Esophagus squamous epithelium (tissue), 5 donors: Measurements from ENCODE around the gene NCKAP1. TPM values are rescaled to one million over a fixed set of nuclear protein-coding genes. Genes with fewer than 3 reads are reported as not detected.

Source experiments
- DNase-seq: peaks from one replicate; lab custom pipeline; 2025; lab: John Stamatoyannopoulos, UW
- H3K27ac ChIP-seq, 4 donors: fragments of 200-600 bp; sonication (generic); one replicate each; pipeline ENCODE4 v1.5.1; 2016 to 2019; ENCODE audit warnings: mild to moderate bottlenecking in 1 of 4
- H3K27me3 ChIP-seq, 4 donors: fragments of 200-600 bp; sonication (generic); 1 replicate in 3 of 4; 2 replicates in 1 of 4; pipeline versions ENCODE4 v1.5.1 to v1.6.0; 2017 to 2021; ENCODE audit warnings: antibody characterized with exemption in 1 of 4
- H3K36me3 ChIP-seq, 3 donors: fragments of 200-600 bp; sonication (generic); one replicate each; pipeline ENCODE4 v1.5.1; 2016 to 2019
- H3K4me1 ChIP-seq, 3 donors: fragments of 200-600 bp; sonication (generic); one replicate each; pipeline ENCODE4 v1.5.1; 2017 to 2019
- H3K4me3 ChIP-seq, 4 donors: fragments of 200-600 bp; sonication (generic); 1 replicate in 3 of 4; 2 replicates in 1 of 4; pipeline ENCODE4 v1.5.1; 2016 to 2019; ENCODE audit warnings: mild to moderate bottlenecking in 2 of 4, moderate library complexity in 1 of 4
- H3K9me3 ChIP-seq, 3 donors: fragments of 200-600 bp; sonication (generic); one replicate each; pipeline ENCODE4 v1.5.1; 2016 to 2019
- POLR2A ChIP-seq, 4 donors: fragments of 450-650 bp; IDR thresholded peaks; one replicate each; pipeline ENCODE4 v1.6.1; 2017; ENCODE audit warnings: antibody characterized with exemption in 4 of 4, mild to moderate bottlenecking in 4 of 4, moderate library complexity in 3 of 4
- WGBS, 2 donors: methylation state at CpG; one replicate each; pipeline ENCODE4 v1.1.5; 2018; 5-methylcytosine and 5-hydroxymethylcytosine counted together
- intact Hi-C: fragments of 100-400 bp; cut with DNase I; formaldehyde crosslinking; loops from one replicate; pipeline ENCODE4 v1.15.0; 2022
- total RNA-seq, 4 donors: library from RNA; depleted of rRNA; stranded (reverse); fragments of >200 nt; gene quantifications; one replicate each; pipeline ENCODE4 v1.1.0, GENCODE V29; 2016
- TF ChIP-seq, protein P1 (sequence below), 6 experiments: fragments of 450-650 bp in 4 of 6; fragments of 200-600 bp in 2 of 6; sonication (generic) in 2 of 6; IDR thresholded peaks; one replicate each; pipeline ENCODE4 v1.5.1; 2016 to 2019; ENCODE audit warnings: antibody characterized with exemption in 6 of 6, mild to moderate bottlenecking in 4 of 6, moderate library complexity in 4 of 6
- donor health status: DM: yes; HTN: yes; CAD: no.

The NCKAP1 gene
- total RNA-seq, 4 donors from 2014 or later = 85.9 to 163 (median 117) TPM

DNA sequence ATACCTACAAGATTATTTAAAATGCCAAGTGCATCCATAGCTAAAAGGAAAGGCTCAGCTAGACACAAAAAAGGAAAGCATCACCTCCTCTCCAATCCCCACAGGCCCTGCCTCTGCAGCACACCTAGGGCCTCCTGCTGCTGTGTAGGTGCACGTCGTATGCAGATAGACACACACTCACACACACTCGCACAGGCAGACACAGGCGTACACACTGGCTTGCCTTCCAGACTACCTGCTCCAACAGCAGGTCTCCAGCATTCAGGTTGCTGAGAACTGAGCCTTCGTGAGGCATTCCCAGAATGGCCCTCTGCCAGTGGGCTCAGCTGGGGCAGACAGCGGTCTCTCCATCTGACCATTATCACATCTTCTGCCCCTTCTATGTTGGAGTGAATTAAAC, 136.5 kb downstream of the NCKAP1 start:
- H3K4me1 ChIP-seq = no peaks in the 10 kb centered on the region
- intact Hi-C loops = no loop called here
- H3K9me3 ChIP-seq = no peaks in the 10 kb centered on the region
- DNase-seq = no peak
- WGBS, 2 donors = 88 to 91% methylated on average over 6 of the region's 6 CpGs
- TF ChIP-seq POLR2A (IDR thresholded peaks at IDR 0.05) = no peak
- TF ChIP-seq, protein P1, sequence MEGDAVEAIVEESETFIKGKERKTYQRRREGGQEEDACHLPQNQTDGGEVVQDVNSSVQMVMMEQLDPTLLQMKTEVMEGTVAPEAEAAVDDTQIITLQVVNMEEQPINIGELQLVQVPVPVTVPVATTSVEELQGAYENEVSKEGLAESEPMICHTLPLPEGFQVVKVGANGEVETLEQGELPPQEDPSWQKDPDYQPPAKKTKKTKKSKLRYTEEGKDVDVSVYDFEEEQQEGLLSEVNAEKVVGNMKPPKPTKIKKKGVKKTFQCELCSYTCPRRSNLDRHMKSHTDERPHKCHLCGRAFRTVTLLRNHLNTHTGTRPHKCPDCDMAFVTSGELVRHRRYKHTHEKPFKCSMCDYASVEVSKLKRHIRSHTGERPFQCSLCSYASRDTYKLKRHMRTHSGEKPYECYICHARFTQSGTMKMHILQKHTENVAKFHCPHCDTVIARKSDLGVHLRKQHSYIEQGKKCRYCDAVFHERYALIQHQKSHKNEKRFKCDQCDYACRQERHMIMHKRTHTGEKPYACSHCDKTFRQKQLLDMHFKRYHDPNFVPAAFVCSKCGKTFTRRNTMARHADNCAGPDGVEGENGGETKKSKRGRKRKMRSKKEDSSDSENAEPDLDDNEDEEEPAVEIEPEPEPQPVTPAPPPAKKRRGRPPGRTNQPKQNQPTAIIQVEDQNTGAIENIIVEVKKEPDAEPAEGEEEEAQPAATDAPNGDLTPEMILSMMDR (IDR thresholded peaks at IDR 0.05) = no peak
- no peaks in the 10 kb centered on the region for H3K27me3 ChIP-seq
- peaks cover 0 to 8% (median 0%) of the 10 kb centered on the region in 3 donors for H3K36me3 ChIP-seq
- no peak overlapping the region for H3K27ac ChIP-seq
- H3K4me3 ChIP-seq = no peak overlapping the region

DNA sequence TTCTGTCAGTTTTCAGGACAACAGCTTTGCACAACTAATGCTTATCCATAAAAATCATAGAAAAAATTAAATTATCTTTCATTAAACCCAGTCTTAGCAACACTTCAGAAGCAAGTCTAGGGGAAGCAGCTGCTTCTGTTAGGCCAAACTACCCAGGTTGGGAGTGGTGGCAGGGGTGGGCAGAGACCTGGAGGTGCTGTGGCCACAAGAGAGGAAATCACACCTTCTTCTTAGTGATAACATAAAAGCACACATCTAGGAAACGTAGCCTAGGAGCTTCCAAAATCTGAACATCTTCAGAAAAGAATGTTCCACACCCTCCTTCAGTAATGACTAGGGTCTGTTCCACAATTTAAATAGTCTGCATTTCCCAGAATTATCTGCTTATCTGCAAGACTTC, 139.5 kb downstream of the NCKAP1 start:
- no peak for DNase-seq
- no peak overlapping the region for H3K4me3 ChIP-seq
- H3K27me3 ChIP-seq = no peaks in the 10 kb centered on the region
- no peaks in the 10 kb centered on the region for H3K9me3 ChIP-seq
- H3K36me3 ChIP-seq = peaks cover 0 to 8% (median 0%) of the 10 kb centered on the region in 3 donors
- intact Hi-C loops = no loop called here
- H3K27ac ChIP-seq = no peak overlapping the region
- WGBS, 2 donors = 45 to 70% methylated on average over 1 of the region's 1 CpG
- no peaks in the 10 kb centered on the region for H3K4me1 ChIP-seq
- TF ChIP-seq POLR2A (IDR thresholded peaks at IDR 0.05) = no peak
- TF ChIP-seq, protein P1 (IDR thresholded peaks at IDR 0.05) = no peak

DNA sequence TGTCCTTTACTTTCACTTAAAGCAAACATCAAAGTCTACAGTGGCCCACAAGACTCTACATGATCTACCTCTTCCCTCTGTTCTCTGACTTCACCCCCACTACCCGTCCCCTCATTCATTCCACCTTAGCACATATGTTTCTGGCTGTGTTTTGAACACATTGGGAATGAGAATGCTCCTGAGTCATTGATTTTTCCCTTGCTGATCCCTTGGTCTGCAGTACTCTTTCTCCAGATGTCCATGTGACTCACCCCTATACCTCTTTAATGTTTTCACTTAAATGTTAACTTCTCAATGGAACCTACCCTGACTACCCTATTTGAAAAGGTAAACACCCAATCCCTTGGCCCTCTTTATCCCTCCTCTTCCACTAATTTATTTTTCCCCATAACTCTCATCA, 141.1 kb downstream of the NCKAP1 start:
- intact Hi-C loops = no loop called here
- H3K36me3 ChIP-seq = no peaks in the 10 kb centered on the region
- no peaks in the 10 kb centered on the region for H3K9me3 ChIP-seq
- TF ChIP-seq, protein P1 (IDR thresholded peaks at IDR 0.05) = no peak
- no peak for TF ChIP-seq POLR2A (IDR thresholded peaks at IDR 0.05)
- H3K4me3 ChIP-seq = no peak overlapping the region
- WGBS, 2 donors = 56 to 70% methylated on average over 1 of the region's 1 CpG
- no peaks in the 10 kb centered on the region for H3K27me3 ChIP-seq
- no peak overlapping the region for H3K27ac ChIP-seq
- H3K4me1 ChIP-seq = no peaks in the 10 kb centered on the region
- no peak for DNase-seq

DNA sequence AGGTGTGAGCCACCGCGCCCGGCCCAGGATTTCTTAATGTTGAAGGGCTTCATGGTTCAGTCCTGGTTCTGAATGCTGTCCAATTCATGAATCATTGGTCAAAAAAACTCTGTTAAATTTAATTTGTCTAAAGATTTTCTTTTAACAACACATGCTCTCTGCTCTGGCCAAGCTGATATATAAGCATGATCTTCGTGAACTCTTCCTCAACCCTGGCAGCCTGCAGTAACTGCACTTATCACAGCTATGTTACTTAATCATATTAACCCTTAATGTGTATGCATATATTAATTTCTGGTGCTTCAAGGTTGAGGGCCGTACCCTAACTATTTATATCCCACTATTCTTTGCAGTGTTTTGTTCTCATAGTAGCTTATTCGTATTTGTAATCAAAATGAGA, 142.5 kb downstream of the NCKAP1 start:
- Histone ChIP-seq H3K4me3 (no peak overlapping the region), H3K4me1 (no peaks in the 10 kb centered on the region), H3K27me3 (no peaks in the 10 kb centered on the region), H3K36me3 (no peaks in the 10 kb centered on the region), H3K27ac (no peak overlapping the region), H3K9me3 (no peaks in the 10 kb centered on the region)
- no peak for DNase-seq
- WGBS, 2 donors = 73 to 89% methylated on average over 4 to 6 of the region's 6 CpGs
- intact Hi-C loops = no loop called here
- TF ChIP-seq, protein P1 (IDR thresholded peaks at IDR 0.05) = no peak
- TF ChIP-seq POLR2A (IDR thresholded peaks at IDR 0.05) = no peak

DNA sequence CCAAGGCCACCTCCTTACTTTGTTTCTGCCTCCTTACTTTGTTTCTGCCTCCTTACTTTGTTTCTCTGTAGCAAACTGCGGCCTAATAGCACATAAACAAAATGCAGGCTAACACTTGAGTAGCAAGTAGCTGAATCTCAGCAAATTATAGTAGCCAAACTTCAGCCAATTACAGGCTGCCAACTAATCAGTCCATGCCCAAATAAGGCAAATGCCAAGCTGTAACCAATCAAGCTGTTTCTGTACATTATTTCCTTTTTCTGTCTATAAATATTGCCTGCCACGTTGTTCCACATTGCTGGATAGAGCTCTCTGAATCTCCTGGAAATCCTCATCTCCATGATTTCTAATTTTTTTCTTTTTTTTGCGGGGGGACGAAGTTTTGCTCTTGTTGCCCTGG, 143.1 kb downstream of the NCKAP1 start:
- WGBS, 2 donors = 88 to 93% methylated on average over 4 of the region's 4 CpGs
- intact Hi-C loops = no loop called here

More for the DNA sequence above, 143.1 kb downstream of the NCKAP1 start:
- Histone ChIP-seq H3K36me3 (no peaks in the 10 kb centered on the region), H3K4me3 (no peak overlapping the region), H3K9me3 (no peaks in the 10 kb centered on the region), H3K4me1 (no peaks in the 10 kb centered on the region), H3K27ac (no peak overlapping the region), H3K27me3 (no peaks in the 10 kb centered on the region)
- TF ChIP-seq POLR2A (IDR thresholded peaks at IDR 0.05) = no peak
- TF ChIP-seq, protein P1 (IDR thresholded peaks at IDR 0.05) = no peak
- no peak for DNase-seq
